K562 (cell line): ENCODE measurements around the gene SMAD3. TPM values are rescaled to one million over a fixed set of nuclear protein-coding genes. Genes with fewer than 3 reads are reported as not detected.

Source experiments
- ATAC-seq: fragments of 200-7000 bp; cut with Tn5 transposase; 3 replicates; pipeline ENCODE4 v1.9.1; 2020; ENCODE audit warnings: moderate library complexity
- BruUV-seq: library from RNA; stranded (reverse); fragments of 400-500 nt; replicated peaks from 2 replicates; lab custom pipeline; 2021; lab: Mats Ljungman, UMichigan
- CTCF ChIA-PET: fragments of 300-600 bp; formaldehyde crosslinking; extraction: SDS; loops from one replicate; lab custom pipeline; 2021; ENCODE audit warnings: low intra/inter-chr PET ratio; lab: Yijun Ruan, JAX
- POLR2A ChIA-PET: fragments of 300-600, 350-650 bp; sonication (Branson Sonifier 250); formaldehyde crosslinking; extraction: SDS; loops from one replicate; lab custom pipeline; 2021; ENCODE audit warnings: antibody characterized with exemption, inconsistent platforms; lab: Yijun Ruan, JAX
- DNase-seq, 4 experiments: peaks; one replicate each; pipeline versions ENCODE4 v3.0.0 to v3.0.0-alpha.2; 2011 to 2018; ENCODE audit warnings: low spot score in 3 of 4, mixed read lengths in 3 of 4; ENCODE audit errors: extremely low read depth in 1 of 4
- FAIRE-seq: peaks from 2 replicates; lab custom pipeline; 2011; peaks lifted over from hg19 to GRCh38; lab: Jason Lieb, UNC
- H2AFZ ChIP-seq: 2 replicates; pipeline ENCODE4 v1.6.0; 2011; ENCODE audit warnings: low read depth, low read length, control low read depth, inconsistent platforms
- H3K27ac ChIP-seq: fragments of 200-600 bp; 3 replicates; pipeline ENCODE4 v1.8.0; 2011; ENCODE audit warnings: low read depth, mild to moderate bottlenecking, control low read depth, inconsistent platforms, low read length, moderate library complexity, mixed read lengths; ENCODE audit errors: extremely low read depth
- H3K27me3 ChIP-seq, 2 experiments: fragments of 300-600 bp in 1 of 2; 2 replicates in 1 of 2; 3 replicates in 1 of 2; pipeline versions ENCODE4 v1.6.0 to v1.8.0; 2011; ENCODE audit warnings: inconsistent platforms in 2 of 2, low read length in 2 of 2, mild to moderate bottlenecking in 1 of 2, mixed read lengths in 1 of 2, moderate library complexity in 1 of 2; ENCODE audit not compliant: control insufficient read depth in 2 of 2, insufficient read depth in 2 of 2
- H3K36me3 ChIP-seq: fragments of 300-600 bp; 3 replicates; pipeline ENCODE4 v1.8.0; 2011; ENCODE audit warnings: mild to moderate bottlenecking, low read length, inconsistent platforms; ENCODE audit not compliant: control insufficient read depth, insufficient read depth
- H3K4me1 ChIP-seq, 2 experiments: fragments of 200-600 bp in 1 of 2; replicated peaks in 1 of 2; 2 replicates in 1 of 2; 3 replicates in 1 of 2; pipeline versions ENCODE4 v1.5.1 to v1.8.0; 2011; ENCODE audit warnings: inconsistent platforms in 2 of 2, low read length in 2 of 2, mild to moderate bottlenecking in 1 of 2, mixed read lengths in 1 of 2, moderate library complexity in 1 of 2; ENCODE audit not compliant: control insufficient read depth in 2 of 2, insufficient read depth in 2 of 2
- H3K4me2 ChIP-seq: 2 replicates; pipeline ENCODE4 v1.6.1; 2011; ENCODE audit warnings: low read length, control low read depth, inconsistent platforms, mixed read lengths; ENCODE audit not compliant: insufficient read depth
- H3K4me3 ChIP-seq: fragments of 200-600 bp; sonication (generic), shearing (Covaris generic); 2 replicates; pipeline ENCODE4 v1.5.1; 2016; ENCODE audit warnings: control low read depth, inconsistent platforms
- H3K79me2 ChIP-seq: fragments of 200-600 bp; 3 replicates; pipeline ENCODE4 v1.8.0; 2011; ENCODE audit warnings: low read length, inconsistent platforms; ENCODE audit not compliant: control insufficient read depth, insufficient read depth
- H3K9ac ChIP-seq, 2 experiments: 2 replicates each; pipeline versions ENCODE4 v1.6.0 to v1.6.1; 2011; ENCODE audit warnings: low read depth in 2 of 2, low read length in 2 of 2, control low read depth in 1 of 2, inconsistent platforms in 1 of 2, mild to moderate bottlenecking in 1 of 2, mixed read lengths in 1 of 2; ENCODE audit not compliant: insufficient read depth in 1 of 2
- H3K9me1 ChIP-seq: one replicate; pipeline ENCODE4 v1.6.0; 2011; ENCODE audit warnings: inconsistent platforms, mild to moderate bottlenecking, low read length, moderate library complexity; ENCODE audit not compliant: control insufficient read depth, insufficient read depth
- H3K9me3 ChIP-seq: replicated peaks from 2 replicates; pipeline ENCODE4 v1.5.1; 2011; ENCODE audit warnings: low read depth, low read length, inconsistent platforms; ENCODE audit not compliant: control insufficient read depth, insufficient read depth
- H4K20me1 ChIP-seq: replicated peaks from 2 replicates; pipeline ENCODE4 v1.6.1; 2011; ENCODE audit warnings: low read length, inconsistent platforms, mixed read lengths; ENCODE audit not compliant: control insufficient read depth, insufficient read depth
- CHD2 ChIP-seq: IDR thresholded peaks from 2 replicates; pipeline ENCODE4 v1.6.1; 2011; ENCODE audit warnings: low read depth, low read length
- NCOA4 ChIP-seq: fragments of 450-650 bp; IDR thresholded peaks from 2 replicates; pipeline ENCODE4 v1.6.1; 2018; ENCODE audit warnings: mild to moderate bottlenecking; ENCODE audit not compliant: partially characterized antibody
- RAD21 ChIP-seq, 2 experiments: fragments of 250-450 bp in 1 of 2; fragments of 450-650 bp in 1 of 2; sonication (Bioruptor Pico) in 1 of 2; formaldehyde crosslinking in 1 of 2; IDR thresholded peaks in 1 of 2; conservative IDR thresholded peaks in 1 of 2; 2 replicates each; pipeline versions ENCODE4 v1.4.0 to v1.8.0; 2020 to 2022; ENCODE audit warnings: mild to moderate bottlenecking in 2 of 2, moderate library complexity in 1 of 2
- SAFB2 ChIP-seq: fragments of 200-400 bp; formaldehyde crosslinking; IDR thresholded peaks from 2 replicates; pipeline ENCODE4 v1.6.1; 2018; ENCODE audit warnings: borderline replicate concordance, low read length, low read depth, moderate library complexity; ENCODE audit not compliant: severe bottlenecking
- TCF7L2 ChIP-seq: fragments of 150-350 bp; IDR thresholded peaks from 2 replicates; pipeline ENCODE4 v1.6.1; 2016; ENCODE audit warnings: low read depth, mild to moderate bottlenecking, low read length, moderate library complexity
- YY1 ChIP-seq, 3 experiments: IDR thresholded peaks; 2 replicates each; pipeline ENCODE4 v1.6.1; 2011; ENCODE audit warnings: low read length in 2 of 3, mild to moderate bottlenecking in 2 of 3, moderate library complexity in 2 of 3, borderline replicate concordance in 1 of 3, control low read depth in 1 of 3, low read depth in 1 of 3; ENCODE audit not compliant: insufficient read depth in 3 of 3, insufficient replicate concordance in 2 of 3, control insufficient read depth in 1 of 3, insufficient read length in 1 of 3; ENCODE audit errors: extremely low read depth in 1 of 3
- ZNF146 ChIP-seq: IDR thresholded peaks from one replicate; pipeline ENCODE4 v1.6.1; 2018; ENCODE audit warnings: missing compliant biosample characterization; ENCODE audit not compliant: unreplicated experiment
- ZNF444 ChIP-seq: fragments of 250-450 bp; sonication (Bioruptor Pico); IDR thresholded peaks from 2 replicates; pipeline ENCODE4 v1.4.0; 2020; ENCODE audit warnings: mild to moderate bottlenecking, moderate library complexity
- ZNF696 ChIP-seq: fragments of 250-450 bp; sonication (Bioruptor Pico); conservative IDR thresholded peaks from 2 replicates; pipeline ENCODE4 v1.4.0; 2020; ENCODE audit warnings: mild to moderate bottlenecking, moderate library complexity
- WGBS: fragments of 100-300 bp; shearing (Covaris generic); methylation state at CpG from one replicate; pipeline ENCODE4 v1.1.6; 2016; ENCODE audit warnings: low coverage, mixed read lengths; ENCODE audit not compliant: insufficient coverage; ENCODE audit errors: missing lambda C conversion rate; 5-methylcytosine and 5-hydroxymethylcytosine counted together
- in situ Hi-C: fragments of 300-500 bp; cut with MboI; formaldehyde crosslinking; loops from 4 replicates; pipeline ENCODE4 v1.15.0; 2018; ENCODE audit warnings: inconsistent platforms, mixed read lengths
- intact Hi-C: fragments of 100-400 bp; cut with micrococcal nuclease; formaldehyde crosslinking; loops from 2 replicates; pipeline ENCODE4 v1.14.2; 2022
- polyA plus RNA-seq, 8 experiments: library from polyadenylated mRNA; depleted of rRNA in 4 of 8; stranded (reverse) in 5 of 8; unstranded in 3 of 8; fragments of >200 nt; fragmentation: Nextera tagmentation in 2 of 8; fragmentation: Illumina TruSeq in 1 of 8; extraction: Ambion mirVana in 2 of 8; extraction: Trizol in 1 of 8; gene quantifications; 2 replicates each; pipeline versions ENCODE4 v1.2.1 to v1.2.3, GENCODE V29; 2011 to 2014; ENCODE audit warnings: inconsistent platforms in 1 of 8, missing spikeins in 1 of 8
- total RNA-seq, 7 experiments: library from RNA; depleted of rRNA in 6 of 7; stranded (reverse); fragments of >200 nt in 6 of 7; fragmentation: Illumina TruSeq in 2 of 7; extraction: Trizol in 2 of 7; gene quantifications; 2 replicates each; pipeline versions ENCODE4 v1.2.1 to v1.2.3, GENCODE V29; 2011 to 2021; ENCODE audit warnings: low replicate concordance in 1 of 7
- TF ChIP-seq, protein P1 (sequence below): fragments of 250-450 bp; sonication (Bioruptor Pico); IDR thresholded peaks from 2 replicates; pipeline ENCODE4 v1.8.0; 2022; ENCODE audit warnings: moderate library complexity, mild to moderate bottlenecking, inconsistent platforms
- TF ChIP-seq, protein P2 (sequence below): fragments of 450-650 bp; formaldehyde crosslinking; IDR thresholded peaks from 2 replicates; pipeline ENCODE4 v1.4.0; 2020; ENCODE audit warnings: mild to moderate bottlenecking
- TF ChIP-seq, protein P3 (sequence below): fragments of 250-450 bp; sonication (Bioruptor Pico); IDR thresholded peaks from 2 replicates; pipeline ENCODE4 v1.9.0; 2021; ENCODE audit warnings: mild to moderate bottlenecking
- TF ChIP-seq, protein P4 (sequence below): sonication (generic); formaldehyde crosslinking; IDR thresholded peaks from 2 replicates; pipeline ENCODE4 v1.8.0; 2022; ENCODE audit warnings: mild to moderate bottlenecking, missing genetic modification reagents

Gene SMAD3
- total and polyA plus RNA-seq, 9 of the 15 experiments (the other 6 are each of a cell fraction or from before 2014, with no cell fraction given), result 4.3 to 39.2 (median 11.1) TPM

DNA sequence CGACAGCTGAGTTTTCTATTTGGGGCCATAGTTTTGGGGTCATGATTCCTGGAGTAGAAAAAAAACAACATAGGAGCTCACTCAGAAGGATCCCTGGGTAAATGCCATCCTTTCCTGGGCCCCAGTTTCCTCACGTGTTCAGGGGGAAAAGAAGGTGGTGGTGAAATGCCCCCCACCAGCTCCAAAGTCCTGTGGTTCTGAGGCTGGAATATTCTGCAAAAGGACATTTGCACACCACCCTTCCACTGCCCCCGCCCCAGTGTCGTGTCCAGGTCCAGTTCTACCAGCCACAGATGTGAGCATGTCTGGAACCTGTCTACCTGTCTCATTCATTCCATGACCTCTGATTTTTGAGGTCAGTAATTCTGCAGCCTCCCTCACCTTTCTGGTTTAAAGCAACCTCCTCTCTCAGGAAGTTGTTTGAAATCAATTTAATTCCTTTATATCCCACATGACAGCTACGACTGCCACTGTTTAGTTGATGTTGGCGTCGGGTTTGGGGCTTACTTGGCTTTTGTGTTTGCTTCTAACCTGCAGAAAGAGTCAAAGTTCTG, 82.1 kb downstream of the SMAD3 start:
- TF ChIP-seq NCOA4 (no peak), ZNF146 (no peak), SAFB2 (no peak), YY1 (IDR thresholded peaks at IDR 0.05; ENCODE audit: borderline replicate concordance in 1 of 3, control insufficient read depth in 1 of 3, extremely low read depth in 1 of 3, insufficient read depth in 3 of 3, insufficient read length in 1 of 3, insufficient replicate concordance in 2 of 3, low read depth in 1 of 3, low read length in 2 of 3) (no peak), ZNF696 (CRISPR knock-in tag) (no peak), RAD21 (CRISPR knock-in tag; conservative IDR thresholded peaks at IDR 0.05 in 1 of 2, IDR thresholded peaks at IDR 0.05 in 1 of 2) (no peak), ZNF444 (CRISPR knock-in tag) (no peak), CHD2 (no peak), TCF7L2 (no peak)
- TF ChIP-seq, protein P1, sequence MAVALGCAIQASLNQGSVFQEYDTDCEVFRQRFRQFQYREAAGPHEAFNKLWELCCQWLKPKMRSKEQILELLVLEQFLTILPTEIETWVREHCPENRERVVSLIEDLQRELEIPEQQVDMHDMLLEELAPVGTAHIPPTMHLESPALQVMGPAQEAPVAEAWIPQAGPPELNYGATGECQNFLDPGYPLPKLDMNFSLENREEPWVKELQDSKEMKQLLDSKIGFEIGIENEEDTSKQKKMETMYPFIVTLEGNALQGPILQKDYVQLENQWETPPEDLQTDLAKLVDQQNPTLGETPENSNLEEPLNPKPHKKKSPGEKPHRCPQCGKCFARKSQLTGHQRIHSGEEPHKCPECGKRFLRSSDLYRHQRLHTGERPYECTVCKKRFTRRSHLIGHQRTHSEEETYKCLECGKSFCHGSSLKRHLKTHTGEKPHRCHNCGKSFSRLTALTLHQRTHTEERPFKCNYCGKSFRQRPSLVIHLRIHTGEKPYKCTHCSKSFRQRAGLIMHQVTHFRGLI (CRISPR knock-in tag), result no peak
- TF ChIP-seq, protein P2, sequence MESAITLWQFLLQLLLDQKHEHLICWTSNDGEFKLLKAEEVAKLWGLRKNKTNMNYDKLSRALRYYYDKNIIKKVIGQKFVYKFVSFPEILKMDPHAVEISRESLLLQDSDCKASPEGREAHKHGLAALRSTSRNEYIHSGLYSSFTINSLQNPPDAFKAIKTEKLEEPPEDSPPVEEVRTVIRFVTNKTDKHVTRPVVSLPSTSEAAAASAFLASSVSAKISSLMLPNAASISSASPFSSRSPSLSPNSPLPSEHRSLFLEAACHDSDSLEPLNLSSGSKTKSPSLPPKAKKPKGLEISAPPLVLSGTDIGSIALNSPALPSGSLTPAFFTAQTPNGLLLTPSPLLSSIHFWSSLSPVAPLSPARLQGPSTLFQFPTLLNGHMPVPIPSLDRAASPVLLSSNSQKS, result no peak
- TF ChIP-seq, protein P3, sequence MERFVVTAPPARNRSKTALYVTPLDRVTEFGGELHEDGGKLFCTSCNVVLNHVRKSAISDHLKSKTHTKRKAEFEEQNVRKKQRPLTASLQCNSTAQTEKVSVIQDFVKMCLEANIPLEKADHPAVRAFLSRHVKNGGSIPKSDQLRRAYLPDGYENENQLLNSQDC (CRISPR knock-in tag), result no peak
- TF ChIP-seq, protein P4, sequence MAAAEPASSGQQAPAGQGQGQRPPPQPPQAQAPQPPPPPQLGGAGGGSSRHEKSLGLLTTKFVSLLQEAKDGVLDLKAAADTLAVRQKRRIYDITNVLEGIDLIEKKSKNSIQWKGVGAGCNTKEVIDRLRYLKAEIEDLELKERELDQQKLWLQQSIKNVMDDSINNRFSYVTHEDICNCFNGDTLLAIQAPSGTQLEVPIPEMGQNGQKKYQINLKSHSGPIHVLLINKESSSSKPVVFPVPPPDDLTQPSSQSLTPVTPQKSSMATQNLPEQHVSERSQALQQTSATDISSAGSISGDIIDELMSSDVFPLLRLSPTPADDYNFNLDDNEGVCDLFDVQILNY, result no peak
- in situ Hi-C loops, result no loop called here
- no TSS peak for BruUV-seq
- ChIA-PET POLR2A (interaction anchor here (1.2 to 2.0 kb wide), 2 partner anchors 10 to 14 kb away, joined by 6 to 7 read pairs; no protein-coding TSS in a partner anchor), CTCF (no interaction called here)
- H3K36me3 ChIP-seq, result no peaks in the 10 kb centered on the region
- 85% methylated on average over 7 of the region's 7 CpGs for WGBS
- no peak for ATAC-seq
- no peak for DNase-seq
- peaks cover 52% of the 10 kb centered on the region for H4K20me1 ChIP-seq
- no peaks in the 10 kb centered on the region for H3K9me3 ChIP-seq
- no peak overlapping the region for H3K4me3 ChIP-seq
- FAIRE-seq, result no peak
- H3K27ac ChIP-seq, result no peak overlapping the region
- no peaks in the 10 kb centered on the region for H3K9me1 ChIP-seq
- H3K4me1 ChIP-seq, result peaks cover 8 to 16% of the 10 kb centered on the region in 2 experiments
- no peak overlapping the region for H3K4me2 ChIP-seq
- intact Hi-C loops, result no loop called here
- no peak overlapping the region for H3K9ac ChIP-seq
- peaks cover 5% of the 10 kb centered on the region; the same call in 2 of the 3 replicates for H3K79me2 ChIP-seq
- H2AFZ ChIP-seq, result no peak overlapping the region
- no peaks in the 10 kb centered on the region for H3K27me3 ChIP-seq
